Kidney (tissue), 14 donors: ENCODE results near the gene LGMN. TPM values are rescaled to one million over a fixed set of nuclear protein-coding genes. Genes with fewer than 3 reads are reported as not detected.

Source experiments
- DNase-seq, 5 donors: peaks; one replicate each; pipeline ENCODE4 v3.0.0-alpha.2; 2013 to 2020
- FAIRE-seq: peaks from 2 replicates; lab custom pipeline; 2012; peaks lifted over from hg19 to GRCh38; lab: Jason Lieb, UNC
- H3K27ac ChIP-seq, 2 donors: one replicate each; pipeline ENCODE4 v1.7.0; 2013; ENCODE audit warnings: low read depth in 2 of 2, low read length in 2 of 2, inconsistent platforms in 1 of 2
- H3K27me3 ChIP-seq: one replicate; pipeline ENCODE4 v1.7.1; 2013; ENCODE audit warnings: low read length, inconsistent platforms; ENCODE audit not compliant: control insufficient read depth, insufficient read depth
- H3K36me3 ChIP-seq, 3 donors: one replicate each; pipeline versions ENCODE4 v1.7.0 to v1.7.1; 2013; ENCODE audit warnings: low read length in 3 of 3, control low read depth in 1 of 3, inconsistent platforms in 1 of 3; ENCODE audit not compliant: insufficient read depth in 3 of 3, control insufficient read depth in 2 of 3
- H3K4me1 ChIP-seq, 3 donors: one replicate each; pipeline versions ENCODE4 v1.7.0 to v1.7.1; 2013; ENCODE audit warnings: low read length in 3 of 3, inconsistent platforms in 1 of 3, low read depth in 1 of 3; ENCODE audit not compliant: control insufficient read depth in 2 of 3, insufficient read depth in 2 of 3
- H3K4me3 ChIP-seq, 3 donors: one replicate each; pipeline versions ENCODE4 v1.7.0 to v1.8.1; 2013; ENCODE audit warnings: low read length in 3 of 3, control low read depth in 1 of 3, inconsistent platforms in 1 of 3
- H3K9ac ChIP-seq, 3 donors: one replicate each; pipeline versions ENCODE4 v1.7.0 to v1.7.1; 2013; ENCODE audit warnings: low read length in 3 of 3, control low read depth in 1 of 3, inconsistent platforms in 1 of 3
- H3K9me3 ChIP-seq, 3 donors: one replicate each; pipeline versions ENCODE4 v1.7.0 to v1.7.1; 2013; ENCODE audit warnings: low read length in 3 of 3, control low read depth in 1 of 3, inconsistent platforms in 1 of 3; ENCODE audit not compliant: control insufficient read depth in 2 of 3, insufficient read depth in 1 of 3
- intact Hi-C: fragments of 100-400 bp; cut with DNase I; formaldehyde crosslinking; loops from one replicate; pipeline ENCODE4 v1.11.1; 2022
- polyA plus RNA-seq: library from polyadenylated mRNA; stranded (reverse); fragments of 350-450 nt; fragmentation: Illumina TruSeq; extraction: RNeasy Lipid Tissue Mini Kit (QIAGEN cat#74804); gene quantifications from one replicate; pipeline ENCODE4 v1.2.3, GENCODE V29; 2014; ENCODE audit warnings: low read depth, low replicate concordance; ENCODE audit not compliant: insufficient read depth
- total RNA-seq: library from RNA; stranded (reverse); fragmentation: NEBNext Ultra II Directional; extraction: Animal tissue kit (Norgen Biotek cat#: 25700); gene quantifications from one replicate; pipeline ENCODE4 v1.2.1, GENCODE V29; 2021
- TF ChIP-seq, protein P1 (sequence below): IDR thresholded peaks from 3 replicates; pipeline ENCODE4 v1.5.1; 2012; ENCODE audit warnings: mild to moderate bottlenecking, moderate library complexity, borderline replicate concordance; ENCODE audit not compliant: insufficient read depth; ENCODE audit errors: extremely low read depth
- donor health status: control.
- donor health status: control.
- donor health status: control.
- donor health status: control.
- donor health status: control.
- donor health status: DM: yes; HTN: yes; CAD: no.
- donor health status: Normal renal cell carcinoma (clear cell type).

The LGMN gene
- total and polyA plus RNA-seq, 2 donors from 2014 or later: 66.3 to 200 TPM

DNA sequence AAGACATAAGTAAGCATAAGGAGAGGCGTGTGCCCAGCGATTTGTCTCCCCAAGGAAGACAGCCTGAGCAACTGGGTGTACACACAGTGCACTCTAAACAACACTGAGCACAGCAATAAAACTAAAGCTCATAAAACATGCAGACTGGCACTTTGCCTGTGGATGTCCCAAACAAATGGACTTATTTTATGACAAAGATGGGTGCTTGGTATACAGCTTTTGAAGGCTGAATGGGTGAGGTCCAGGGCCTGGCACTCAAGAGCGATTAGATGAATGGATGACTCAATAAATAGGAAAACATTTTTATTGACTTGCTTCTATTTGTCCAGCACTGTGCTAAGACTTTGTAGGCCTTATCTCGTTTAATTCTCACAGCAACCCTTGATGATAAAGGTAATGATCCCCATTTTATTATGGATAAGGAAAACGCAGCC, 28.5 kb downstream of the LGMN start:
- intact Hi-C loops: loop anchor here (10.0 kb wide), 1 partner anchor 65 kb away; no protein-coding TSS in a partner anchor
- Histone ChIP-seq H3K9me3 (no peaks in the 10 kb centered on the region), H3K27me3 (no peaks in the 10 kb centered on the region), H3K9ac (no peak overlapping the region), H3K27ac (no peak overlapping the region), H3K36me3 (peaks cover 0 to 13% (median 7%) of the 10 kb centered on the region in 3 donors), H3K4me3 (no peak overlapping the region), H3K4me1 (no peaks in the 10 kb centered on the region)
- TF ChIP-seq, protein P1, sequence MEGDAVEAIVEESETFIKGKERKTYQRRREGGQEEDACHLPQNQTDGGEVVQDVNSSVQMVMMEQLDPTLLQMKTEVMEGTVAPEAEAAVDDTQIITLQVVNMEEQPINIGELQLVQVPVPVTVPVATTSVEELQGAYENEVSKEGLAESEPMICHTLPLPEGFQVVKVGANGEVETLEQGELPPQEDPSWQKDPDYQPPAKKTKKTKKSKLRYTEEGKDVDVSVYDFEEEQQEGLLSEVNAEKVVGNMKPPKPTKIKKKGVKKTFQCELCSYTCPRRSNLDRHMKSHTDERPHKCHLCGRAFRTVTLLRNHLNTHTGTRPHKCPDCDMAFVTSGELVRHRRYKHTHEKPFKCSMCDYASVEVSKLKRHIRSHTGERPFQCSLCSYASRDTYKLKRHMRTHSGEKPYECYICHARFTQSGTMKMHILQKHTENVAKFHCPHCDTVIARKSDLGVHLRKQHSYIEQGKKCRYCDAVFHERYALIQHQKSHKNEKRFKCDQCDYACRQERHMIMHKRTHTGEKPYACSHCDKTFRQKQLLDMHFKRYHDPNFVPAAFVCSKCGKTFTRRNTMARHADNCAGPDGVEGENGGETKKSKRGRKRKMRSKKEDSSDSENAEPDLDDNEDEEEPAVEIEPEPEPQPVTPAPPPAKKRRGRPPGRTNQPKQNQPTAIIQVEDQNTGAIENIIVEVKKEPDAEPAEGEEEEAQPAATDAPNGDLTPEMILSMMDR: no peak
- FAIRE-seq (no peak), DNase-seq (no peak)

- Histone ChIP-seq H3K9me3 (no peaks in the 10 kb centered on the region), H3K4me1 (no peaks in the 10 kb centered on the region), H3K9ac (no peak overlapping the region), H3K27me3 (no peaks in the 10 kb centered on the region), H3K27ac (no peak overlapping the region), H3K4me3 (no peak overlapping the region), H3K36me3 (peaks cover 0 to 14% (median 5%) of the 10 kb centered on the region in 3 donors)
- TF ChIP-seq, protein P1: no peak
- no peak for DNase-seq
- FAIRE-seq: no peak
- intact Hi-C loops: loop anchor here (10.0 kb wide), 1 partner anchor 65 kb away; no protein-coding TSS in a partner anchor
These were observed 29.0 kb downstream of the LGMN start for GRCh38 chr14:92719421-92719820.

DNA sequence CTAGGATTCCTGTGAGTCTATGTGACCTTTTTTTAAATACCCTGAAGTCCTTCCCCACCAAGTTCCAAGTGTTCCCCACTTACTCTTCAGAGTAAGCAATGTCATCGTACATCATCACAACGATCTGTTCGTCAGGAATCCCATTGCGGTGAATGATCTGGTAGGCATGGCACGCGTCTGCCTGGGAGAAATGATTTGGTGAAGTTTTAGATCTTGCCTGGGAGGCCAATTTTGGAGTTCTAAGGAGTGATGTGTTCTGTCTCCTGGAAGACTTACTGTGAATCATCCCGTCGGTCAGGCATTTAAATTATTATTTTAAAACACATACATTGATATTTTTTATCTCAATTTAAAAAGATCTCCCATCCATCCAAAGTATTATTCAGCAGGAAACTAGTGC, 29.8 kb downstream of the LGMN start:
- DNase-seq: no peak
- Histone ChIP-seq H3K4me1 (no peaks in the 10 kb centered on the region), H3K9me3 (no peaks in the 10 kb centered on the region), H3K27me3 (no peaks in the 10 kb centered on the region), H3K27ac (no peak overlapping the region), H3K36me3 (peaks cover 0 to 21% (median 5%) of the 10 kb centered on the region in 3 donors), H3K9ac (no peak overlapping the region), H3K4me3 (no peak overlapping the region)
- intact Hi-C loops: loop anchor here (10.0 kb wide), 1 partner anchor 66 kb away; no protein-coding TSS in a partner anchor
- TF ChIP-seq, protein P1: no peak
- FAIRE-seq: no peak
